ENCODE data around the gene FMO5.

FMO5 gene

DNA sequence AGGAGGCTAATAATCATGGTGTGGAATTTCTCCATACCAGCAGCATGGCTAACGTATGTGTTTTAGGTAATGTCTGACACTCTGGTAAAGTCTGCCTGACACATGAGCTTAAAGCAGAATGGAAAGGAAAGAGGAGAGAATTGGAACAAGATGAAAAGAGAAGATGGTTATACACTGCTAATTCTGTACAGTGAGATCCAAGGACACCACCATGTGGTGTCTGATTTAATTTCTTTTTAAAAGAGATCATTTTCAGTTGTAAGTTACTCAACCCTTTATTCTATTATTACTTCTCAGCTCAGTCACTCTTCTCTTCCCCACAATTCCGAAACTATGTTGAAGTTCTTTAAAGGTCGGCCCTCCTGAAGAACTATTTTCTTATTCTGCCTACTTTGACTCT lies 68.5 kb downstream of the FMO5 start:
- no peak overlapping the region for H3K4me3 ChIP-seq (ENCODE audit: low read depth, low read length)
- TF ChIP-seq, protein P1, sequence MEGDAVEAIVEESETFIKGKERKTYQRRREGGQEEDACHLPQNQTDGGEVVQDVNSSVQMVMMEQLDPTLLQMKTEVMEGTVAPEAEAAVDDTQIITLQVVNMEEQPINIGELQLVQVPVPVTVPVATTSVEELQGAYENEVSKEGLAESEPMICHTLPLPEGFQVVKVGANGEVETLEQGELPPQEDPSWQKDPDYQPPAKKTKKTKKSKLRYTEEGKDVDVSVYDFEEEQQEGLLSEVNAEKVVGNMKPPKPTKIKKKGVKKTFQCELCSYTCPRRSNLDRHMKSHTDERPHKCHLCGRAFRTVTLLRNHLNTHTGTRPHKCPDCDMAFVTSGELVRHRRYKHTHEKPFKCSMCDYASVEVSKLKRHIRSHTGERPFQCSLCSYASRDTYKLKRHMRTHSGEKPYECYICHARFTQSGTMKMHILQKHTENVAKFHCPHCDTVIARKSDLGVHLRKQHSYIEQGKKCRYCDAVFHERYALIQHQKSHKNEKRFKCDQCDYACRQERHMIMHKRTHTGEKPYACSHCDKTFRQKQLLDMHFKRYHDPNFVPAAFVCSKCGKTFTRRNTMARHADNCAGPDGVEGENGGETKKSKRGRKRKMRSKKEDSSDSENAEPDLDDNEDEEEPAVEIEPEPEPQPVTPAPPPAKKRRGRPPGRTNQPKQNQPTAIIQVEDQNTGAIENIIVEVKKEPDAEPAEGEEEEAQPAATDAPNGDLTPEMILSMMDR (IDR thresholded peaks at IDR 0.05; ENCODE audit: low read depth, low read length): no peak

DNA sequence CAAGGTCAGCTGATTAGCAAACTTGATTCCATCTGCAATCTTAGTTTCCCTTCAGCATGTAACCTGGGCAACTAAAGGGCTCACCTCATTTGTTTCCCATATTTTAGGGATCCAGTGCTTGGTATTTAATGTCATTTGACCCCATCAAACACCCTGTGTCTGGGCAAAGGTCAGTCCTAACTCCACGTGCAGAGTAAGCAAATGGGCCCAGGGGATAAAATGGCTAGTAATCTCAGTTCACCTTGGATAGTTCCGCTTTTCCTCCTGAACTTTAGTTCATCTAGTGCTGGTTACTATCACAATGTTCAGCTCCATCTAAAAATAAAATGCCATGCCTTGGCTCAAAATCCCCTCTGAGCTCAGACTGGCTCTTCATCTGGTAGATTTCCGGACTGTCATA lies 72.4 kb downstream of the FMO5 start:
- no peak overlapping the region for H3K4me3 ChIP-seq (ENCODE audit: low read depth, low read length)
- TF ChIP-seq, protein P1 (IDR thresholded peaks at IDR 0.05; ENCODE audit: low read depth, low read length): no peak

DNA sequence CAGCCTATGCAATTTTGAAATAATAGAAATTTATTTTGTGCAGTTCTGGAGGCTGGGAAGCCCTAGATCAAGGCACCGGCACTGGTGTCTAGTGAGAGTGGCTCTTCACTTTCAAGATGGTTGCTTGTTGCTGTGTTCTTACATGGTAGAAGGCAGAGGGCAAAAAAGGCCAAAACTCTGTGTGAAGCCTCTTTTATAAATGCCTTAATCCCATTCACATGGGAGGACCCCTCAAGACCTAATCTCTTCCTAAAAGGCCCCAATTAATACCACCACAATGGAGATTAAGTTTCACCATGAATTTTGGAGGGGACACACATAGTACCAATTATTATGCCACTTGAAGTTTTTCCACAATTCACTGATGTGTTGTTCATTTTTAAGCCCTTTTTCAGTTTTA lies 73.9 kb downstream of the FMO5 start:
- TF ChIP-seq, protein P1 (IDR thresholded peaks at IDR 0.05; ENCODE audit: low read depth, low read length): no peak
- no peak overlapping the region for H3K4me3 ChIP-seq (ENCODE audit: low read depth, low read length)

DNA sequence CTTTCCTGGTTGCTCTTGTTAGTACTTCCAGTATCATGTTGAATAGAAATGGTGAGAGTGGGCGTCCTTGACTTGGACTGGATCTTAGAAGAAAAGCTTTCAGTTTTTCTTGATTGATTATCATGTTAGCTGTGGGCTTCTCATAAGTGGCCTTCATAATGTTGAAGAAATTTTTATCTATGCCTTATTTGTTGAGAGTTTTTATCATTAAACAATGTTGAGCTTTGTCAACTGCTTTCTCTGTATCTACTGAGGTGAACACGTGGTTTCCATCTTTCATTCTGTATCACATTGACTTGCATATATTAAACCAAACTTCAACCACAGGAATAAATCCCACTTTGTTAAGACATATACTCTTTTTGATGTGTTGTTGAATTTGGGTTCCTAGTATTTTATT lies 82.3 kb downstream of the FMO5 start:
- no peak overlapping the region for H3K4me3 ChIP-seq (ENCODE audit: low read depth, low read length)
- TF ChIP-seq, protein P1 (IDR thresholded peaks at IDR 0.05; ENCODE audit: low read depth, low read length): no peak
